ENCODE results near the gene AGAP5. TPM values are rescaled to one million over a fixed set of nuclear protein-coding genes. Genes with fewer than 3 reads are reported as not detected.

Gene AGAP5
- total and polyA plus RNA-seq, 2 of the 13 experiments (the other 11 are each of a cell fraction or from before 2014, with no cell fraction given): 5.3 to 7.9 TPM

- TF ChIP-seq ZBTB40 (IDR thresholded peaks at IDR 0.05): peak; percentile 94
- TF ChIP-seq ZBTB40 (CRISPR knock-in tag; IDR thresholded peaks at IDR 0.05): no peak
- TF ChIP-seq MIER2 (CRISPR knock-in tag; IDR thresholded peaks at IDR 0.05): no peak
- TF ChIP-seq DDIT3 (CRISPR knock-in tag; IDR thresholded peaks at IDR 0.05): no peak
- no peak for TF ChIP-seq SIN3B (IDR thresholded peaks at IDR 0.05; ENCODE audit: low read length)
- TF ChIP-seq JDP2 (CRISPR knock-in tag; IDR thresholded peaks at IDR 0.05; ENCODE audit: borderline replicate concordance): no peak
- no peak for TF ChIP-seq RELA (CRISPR knock-in tag; IDR thresholded peaks at IDR 0.05)
- no peak for TF ChIP-seq ZKSCAN1 (IDR thresholded peaks at IDR 0.05; ENCODE audit: low read length)
- peak; percentile 71 for TF ChIP-seq AGO1 (IDR thresholded peaks at IDR 0.05; ENCODE audit: low read depth, low read length, poor library complexity, severe bottlenecking)
- TF ChIP-seq GTF2F1 (IDR thresholded peaks at IDR 0.05; ENCODE audit: low read length): no peak; the same call in 1 of the 2 replicates
- TF ChIP-seq HNF4A (CRISPR knock-in tag; IDR thresholded peaks at IDR 0.05): peak; percentile 29; the same call in 1 of the 2 replicates
- no peak for TF ChIP-seq PAWR (CRISPR knock-in tag; IDR thresholded peaks at IDR 0.05; ENCODE audit: borderline replicate concordance)
- TF ChIP-seq NCOA2 (CRISPR knock-in tag; IDR thresholded peaks at IDR 0.05): peak; percentile 53; the same call in 1 of the 2 replicates
- TF ChIP-seq ZNF280B (CRISPR knock-in tag; IDR thresholded peaks at IDR 0.05; ENCODE audit: borderline replicate concordance): no peak
- peak; percentile 19 for TF ChIP-seq HNF4G (IDR thresholded peaks at IDR 0.05; ENCODE audit: borderline replicate concordance, low read depth, low read length)
- no peak for TF ChIP-seq HNF4G (CRISPR knock-in tag; IDR thresholded peaks at IDR 0.05; ENCODE audit: borderline replicate concordance, low read depth)
- TF ChIP-seq CREM (IDR thresholded peaks at IDR 0.05): peak; percentile 96
- TF ChIP-seq CREM (CRISPR knock-in tag; IDR thresholded peaks at IDR 0.05): no peak
- TF ChIP-seq ZNF34 (CRISPR knock-in tag; IDR thresholded peaks at IDR 0.05; ENCODE audit: borderline replicate concordance): no peak
- no peak for TF ChIP-seq PHF21A (CRISPR knock-in tag; IDR thresholded peaks at IDR 0.05)
- TF ChIP-seq SRY (CRISPR knock-in tag; IDR thresholded peaks at IDR 0.05): no peak
Measured at GRCh38 chr10:73743905-73744663, 46.2 kb upstream of the AGAP5 start, which contains the start of gene SEC24C (continued).

All from HepG2 (cell line).